Fibroblast of mammary gland (primary cell): Measurements from ENCODE around the gene CHORDC1.

Experiments
- DNase-seq: peaks from one replicate; pipeline ENCODE4 v3.0.0-alpha.2; 2010; ENCODE audit warnings: low read depth
- H3K4me3 ChIP-seq: 2 replicates; pipeline ENCODE4 v1.5.1; 2011; ENCODE audit warnings: low read depth, mild to moderate bottlenecking, low read length, moderate library complexity; ENCODE audit not compliant: control insufficient read depth
- CTCF ChIP-seq: conservative IDR thresholded peaks from 2 replicates; pipeline ENCODE4 v1.5.1; 2011; ENCODE audit warnings: low read depth, low read length, inconsistent platforms; ENCODE audit not compliant: control insufficient read depth, insufficient read depth

The CHORDC1 gene

GRCh38 chr11:90222459-90223247 is at the start of gene CHORDC1:
TSS of gene CHORDC1 (minus strand) at chr11:90223049. CDS start at chr11:90222954, 95 bp downstream.
- H3K4me3 ChIP-seq = peak within 1 kb of the TSS; percentile 91
- no peak for TF ChIP-seq CTCF
- DNase-seq = peak; percentile 71

GRCh38 chr11:90257158-90257525 is 34.3 kb upstream of the CHORDC1 start:
- no peak overlapping the region for H3K4me3 ChIP-seq
- no peak for DNase-seq
- no peak for TF ChIP-seq CTCF

GRCh38 chr11:90256404-90257157 is 33.7 kb upstream of the CHORDC1 start:
- TF ChIP-seq CTCF = no peak
- no peak for DNase-seq
- H3K4me3 ChIP-seq = no peak overlapping the region

GRCh38 chr11:90254065-90254464 is 31.2 kb upstream of the CHORDC1 start:
- no peak for TF ChIP-seq CTCF
- no peak for DNase-seq
- no peak overlapping the region for H3K4me3 ChIP-seq

- no peak overlapping the region for H3K4me3 ChIP-seq
- no peak for DNase-seq
- no peak for TF ChIP-seq CTCF
Measured at GRCh38 chr11:90252053-90252452, 29.2 kb upstream of the CHORDC1 start.

GRCh38 chr11:90251599-90251998 is 28.8 kb upstream of the CHORDC1 start:
- no peak for TF ChIP-seq CTCF
- no peak for DNase-seq
- H3K4me3 ChIP-seq = no peak overlapping the region
